Measurements from ENCODE around the gene ARHGEF4. TPM values are rescaled to one million over a fixed set of nuclear protein-coding genes. Genes with fewer than 3 reads are reported as not detected.

ARHGEF4 gene
- total RNA-seq, 1 experiment from 2014 or later, result 0.80 TPM

- Histone ChIP-seq H3K27me3 (ENCODE audit: control insufficient read depth, insufficient read depth, low read length) (no peaks in the 10 kb centered on the region), H3K4me3 (ENCODE audit: low read depth in 2 of 2, low read length in 2 of 2) (no peak overlapping the region), H3K36me3 (ENCODE audit: control insufficient read depth, insufficient read depth, low read length) (no peaks in the 10 kb centered on the region), H3K4me1 (ENCODE audit: control insufficient read depth, insufficient read depth, low read length) (no peaks in the 10 kb centered on the region), H3K27ac (ENCODE audit: low read length) (no peak overlapping the region), H3K9me3 (ENCODE audit: control insufficient read depth, insufficient read depth, low read depth, low read length) (no peaks in the 10 kb centered on the region)
- DNase-seq (ENCODE audit: low read depth, low spot score), result no peak
- ChIA-PET CTCF (no interaction called here), POLR2A (no interaction called here)
- TF ChIP-seq CTCF (IDR thresholded peaks at IDR 0.05) (no peak), TCF7L2 (IDR thresholded peaks at IDR 0.05; ENCODE audit: low read depth, low read length) (no peak), POLR2AphosphoS5 (IDR thresholded peaks at IDR 0.05; ENCODE audit: low read depth, low read length) (no peak), SIN3A (IDR thresholded peaks at IDR 0.05; ENCODE audit: borderline replicate concordance, insufficient read depth, low read depth, low read length) (no peak)
- TF ChIP-seq, protein P1, sequence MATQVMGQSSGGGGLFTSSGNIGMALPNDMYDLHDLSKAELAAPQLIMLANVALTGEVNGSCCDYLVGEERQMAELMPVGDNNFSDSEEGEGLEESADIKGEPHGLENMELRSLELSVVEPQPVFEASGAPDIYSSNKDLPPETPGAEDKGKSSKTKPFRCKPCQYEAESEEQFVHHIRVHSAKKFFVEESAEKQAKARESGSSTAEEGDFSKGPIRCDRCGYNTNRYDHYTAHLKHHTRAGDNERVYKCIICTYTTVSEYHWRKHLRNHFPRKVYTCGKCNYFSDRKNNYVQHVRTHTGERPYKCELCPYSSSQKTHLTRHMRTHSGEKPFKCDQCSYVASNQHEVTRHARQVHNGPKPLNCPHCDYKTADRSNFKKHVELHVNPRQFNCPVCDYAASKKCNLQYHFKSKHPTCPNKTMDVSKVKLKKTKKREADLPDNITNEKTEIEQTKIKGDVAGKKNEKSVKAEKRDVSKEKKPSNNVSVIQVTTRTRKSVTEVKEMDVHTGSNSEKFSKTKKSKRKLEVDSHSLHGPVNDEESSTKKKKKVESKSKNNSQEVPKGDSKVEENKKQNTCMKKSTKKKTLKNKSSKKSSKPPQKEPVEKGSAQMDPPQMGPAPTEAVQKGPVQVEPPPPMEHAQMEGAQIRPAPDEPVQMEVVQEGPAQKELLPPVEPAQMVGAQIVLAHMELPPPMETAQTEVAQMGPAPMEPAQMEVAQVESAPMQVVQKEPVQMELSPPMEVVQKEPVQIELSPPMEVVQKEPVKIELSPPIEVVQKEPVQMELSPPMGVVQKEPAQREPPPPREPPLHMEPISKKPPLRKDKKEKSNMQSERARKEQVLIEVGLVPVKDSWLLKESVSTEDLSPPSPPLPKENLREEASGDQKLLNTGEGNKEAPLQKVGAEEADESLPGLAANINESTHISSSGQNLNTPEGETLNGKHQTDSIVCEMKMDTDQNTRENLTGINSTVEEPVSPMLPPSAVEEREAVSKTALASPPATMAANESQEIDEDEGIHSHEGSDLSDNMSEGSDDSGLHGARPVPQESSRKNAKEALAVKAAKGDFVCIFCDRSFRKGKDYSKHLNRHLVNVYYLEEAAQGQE (IDR thresholded peaks at IDR 0.05; ENCODE audit: insufficient read depth in 1 of 2, low read depth in 2 of 2, low read length in 1 of 2), result no peak
- no peak for ATAC-seq
- no TSS peak for BruUV-seq (replicated peaks)
- intact Hi-C loops (cut with micrococcal nuclease; ENCODE audit: unreplicated experiment) (no loop called here), in situ Hi-C loops (cut with HindIII; ENCODE audit: low pct_unique_long_range_greater_than_20kb, low sequenced_read_pairs) (no loop called here)
These were observed 10.8 kb upstream of the ARHGEF4 start for GRCh38 chr2:130825966-130826253.

- in situ Hi-C loops (cut with HindIII; ENCODE audit: low pct_unique_long_range_greater_than_20kb, low sequenced_read_pairs), result no loop called here
- H3K4me1 ChIP-seq (ENCODE audit: control insufficient read depth, insufficient read depth, low read length), result no peaks in the 10 kb centered on the region
- no peaks in the 10 kb centered on the region for H3K36me3 ChIP-seq (ENCODE audit: control insufficient read depth, insufficient read depth, low read length)
- no peak for ATAC-seq
- intact Hi-C loops (cut with micrococcal nuclease; ENCODE audit: unreplicated experiment), result no loop called here
- DNase-seq (ENCODE audit: low read depth, low spot score), result no peak
- POLR2A ChIA-PET, result no interaction called here
- TF ChIP-seq, protein P1 (IDR thresholded peaks at IDR 0.05; ENCODE audit: insufficient read depth in 1 of 2, low read depth in 2 of 2, low read length in 1 of 2), result no peak
- TF ChIP-seq SIN3A (IDR thresholded peaks at IDR 0.05; ENCODE audit: borderline replicate concordance, insufficient read depth, low read depth, low read length) (no peak), POLR2AphosphoS5 (IDR thresholded peaks at IDR 0.05; ENCODE audit: low read depth, low read length) (no peak), CTCF (IDR thresholded peaks at IDR 0.05) (no peak), TCF7L2 (IDR thresholded peaks at IDR 0.05; ENCODE audit: low read depth, low read length) (no peak)
- H3K27ac ChIP-seq (ENCODE audit: low read length), result no peak overlapping the region
- no TSS peak for BruUV-seq (replicated peaks)
- CTCF ChIA-PET, result no interaction called here
- no peak overlapping the region for H3K4me3 ChIP-seq (ENCODE audit: low read depth in 2 of 2, low read length in 2 of 2)
- H3K27me3 ChIP-seq (ENCODE audit: control insufficient read depth, insufficient read depth, low read length), result no peaks in the 10 kb centered on the region
- H3K9me3 ChIP-seq (ENCODE audit: control insufficient read depth, insufficient read depth, low read depth, low read length), result no peaks in the 10 kb centered on the region
These were observed 10.3 kb upstream of the ARHGEF4 start for GRCh38 chr2:130826419-130826818.
